PFSK-1 (cell line): ENCODE measurements around the gene CSAG3.

Source experiments
- FOXP2 ChIP-seq: optimal IDR thresholded peaks from 2 replicates; pipeline ENCODE3; 2011; ENCODE audit warnings: borderline replicate concordance, control low read depth, inconsistent platforms; ENCODE audit not compliant: insufficient read depth; ENCODE audit errors: extremely low read length, extremely low read depth
- POLR2AphosphoS5 ChIP-seq: IDR thresholded peaks from 2 replicates; pipeline ENCODE4 v1.6.1; 2012; ENCODE audit warnings: low read depth, mild to moderate bottlenecking, control low read depth, low read length, moderate library complexity
- SIN3A ChIP-seq: IDR thresholded peaks from 2 replicates; pipeline ENCODE4 v1.6.1; 2012; ENCODE audit warnings: mild to moderate bottlenecking, low read length, moderate library complexity, borderline replicate concordance; ENCODE audit not compliant: insufficient read depth
- TAF1 ChIP-seq: IDR thresholded peaks from 2 replicates; pipeline ENCODE4 v1.6.1; 2012; ENCODE audit warnings: low read length, control low read depth, borderline replicate concordance; ENCODE audit not compliant: insufficient read depth
- TF ChIP-seq, protein P1 (sequence below), 2 experiments: IDR thresholded peaks; 2 replicates each; pipeline versions ENCODE4 v1.6.1 to v1.8.0; 2011 to 2012; ENCODE audit warnings: low read depth in 2 of 2, low read length in 2 of 2, control low read depth in 1 of 2, inconsistent platforms in 1 of 2, mild to moderate bottlenecking in 1 of 2, moderate library complexity in 1 of 2; ENCODE audit not compliant: insufficient read depth in 1 of 2

The CSAG3 gene

DNA sequence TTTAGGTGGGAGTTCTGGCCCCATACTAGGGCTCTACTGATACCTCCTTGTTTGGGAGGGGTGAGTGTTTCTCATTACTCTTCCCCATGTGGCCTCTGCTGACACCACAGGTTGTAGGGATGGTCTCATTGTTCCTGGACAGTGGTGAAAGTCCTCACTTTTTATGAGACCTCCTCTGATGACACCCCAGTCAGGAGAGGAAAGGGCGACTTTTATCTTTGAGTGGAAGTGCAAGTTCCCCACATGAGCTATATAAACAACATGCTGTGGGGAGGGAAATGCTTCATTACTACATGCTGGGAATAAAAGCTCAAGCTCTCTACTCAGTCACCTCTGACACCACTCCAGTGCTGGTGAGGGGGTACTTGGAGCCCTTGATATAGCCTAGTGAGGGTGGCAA lies 39.9 kb downstream of the CSAG3 start:
- TF ChIP-seq TAF1 (no peak), FOXP2 (no peak), SIN3A (no peak), POLR2AphosphoS5 (no peak)
- TF ChIP-seq, protein P1, sequence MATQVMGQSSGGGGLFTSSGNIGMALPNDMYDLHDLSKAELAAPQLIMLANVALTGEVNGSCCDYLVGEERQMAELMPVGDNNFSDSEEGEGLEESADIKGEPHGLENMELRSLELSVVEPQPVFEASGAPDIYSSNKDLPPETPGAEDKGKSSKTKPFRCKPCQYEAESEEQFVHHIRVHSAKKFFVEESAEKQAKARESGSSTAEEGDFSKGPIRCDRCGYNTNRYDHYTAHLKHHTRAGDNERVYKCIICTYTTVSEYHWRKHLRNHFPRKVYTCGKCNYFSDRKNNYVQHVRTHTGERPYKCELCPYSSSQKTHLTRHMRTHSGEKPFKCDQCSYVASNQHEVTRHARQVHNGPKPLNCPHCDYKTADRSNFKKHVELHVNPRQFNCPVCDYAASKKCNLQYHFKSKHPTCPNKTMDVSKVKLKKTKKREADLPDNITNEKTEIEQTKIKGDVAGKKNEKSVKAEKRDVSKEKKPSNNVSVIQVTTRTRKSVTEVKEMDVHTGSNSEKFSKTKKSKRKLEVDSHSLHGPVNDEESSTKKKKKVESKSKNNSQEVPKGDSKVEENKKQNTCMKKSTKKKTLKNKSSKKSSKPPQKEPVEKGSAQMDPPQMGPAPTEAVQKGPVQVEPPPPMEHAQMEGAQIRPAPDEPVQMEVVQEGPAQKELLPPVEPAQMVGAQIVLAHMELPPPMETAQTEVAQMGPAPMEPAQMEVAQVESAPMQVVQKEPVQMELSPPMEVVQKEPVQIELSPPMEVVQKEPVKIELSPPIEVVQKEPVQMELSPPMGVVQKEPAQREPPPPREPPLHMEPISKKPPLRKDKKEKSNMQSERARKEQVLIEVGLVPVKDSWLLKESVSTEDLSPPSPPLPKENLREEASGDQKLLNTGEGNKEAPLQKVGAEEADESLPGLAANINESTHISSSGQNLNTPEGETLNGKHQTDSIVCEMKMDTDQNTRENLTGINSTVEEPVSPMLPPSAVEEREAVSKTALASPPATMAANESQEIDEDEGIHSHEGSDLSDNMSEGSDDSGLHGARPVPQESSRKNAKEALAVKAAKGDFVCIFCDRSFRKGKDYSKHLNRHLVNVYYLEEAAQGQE (IDR thresholded peaks at IDR 0.05; ENCODE audit: insufficient read depth in 1 of 2, low read depth in 2 of 2, low read length in 2 of 2), result no peak

DNA sequence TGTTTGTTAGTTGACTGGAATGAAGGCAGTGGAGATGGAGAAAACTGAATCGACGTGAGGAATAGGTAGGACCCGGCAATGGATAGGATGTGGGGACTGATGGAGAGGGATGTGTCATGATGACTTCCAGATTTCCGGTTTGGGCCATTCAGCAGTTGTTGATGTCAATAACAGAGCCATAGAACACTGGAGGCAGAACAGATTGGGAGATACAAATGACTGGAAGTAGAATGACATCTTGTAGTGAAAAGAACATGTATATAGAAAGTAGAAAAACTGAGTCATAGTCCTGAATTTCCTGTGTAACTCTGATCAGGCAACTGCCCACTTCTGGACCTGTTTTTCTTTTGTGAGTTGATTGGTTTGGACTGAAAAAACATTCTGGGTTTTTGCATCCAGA lies 47.0 kb downstream of the CSAG3 start:
- TF ChIP-seq POLR2AphosphoS5 (no peak), SIN3A (no peak), TAF1 (no peak), FOXP2 (no peak)
- TF ChIP-seq, protein P1 (IDR thresholded peaks at IDR 0.05; ENCODE audit: insufficient read depth in 1 of 2, low read depth in 2 of 2, low read length in 2 of 2), result no peak
